Smooth muscle cell (in vitro differentiated cells): ENCODE results near the gene NKX2-8. TPM values are rescaled to one million over a fixed set of nuclear protein-coding genes. Genes with fewer than 3 reads are reported as not detected.

Experiments used
- DNase-seq: peaks from one replicate; lab custom pipeline; 2025; ENCODE audit not compliant: unreplicated experiment; lab: John Stamatoyannopoulos, UW
- H2AFZ ChIP-seq: fragments of 200-600 bp; sonication (generic); 2 replicates; pipeline ENCODE4 v1.6.0; 2016; ENCODE audit warnings: antibody characterized with exemption, low read depth, mild to moderate bottlenecking
- H3F3A ChIP-seq: fragments of 200-600 bp; sonication (generic); 2 replicates; pipeline ENCODE4 v1.6.0; 2017; ENCODE audit warnings: antibody characterized with exemption, low read depth
- H3K27ac ChIP-seq: fragments of 200-600 bp; sonication (generic); 2 replicates; pipeline ENCODE4 v1.5.1; 2016; ENCODE audit warnings: low read depth, mild to moderate bottlenecking
- H3K27me3 ChIP-seq: fragments of 200-600 bp; sonication (generic); 2 replicates; pipeline ENCODE4 v1.6.1; 2016; ENCODE audit warnings: low read depth, mild to moderate bottlenecking
- H3K36me3 ChIP-seq: fragments of 200-600 bp; sonication (generic); 2 replicates; pipeline ENCODE4 v1.5.1; 2016; ENCODE audit warnings: low read depth
- H3K4me1 ChIP-seq: fragments of 200-600 bp; sonication (generic); 2 replicates; pipeline ENCODE4 v1.5.1; 2016; ENCODE audit warnings: low read depth
- H3K4me2 ChIP-seq: fragments of 200-600 bp; sonication (generic); 2 replicates; pipeline ENCODE4 v1.6.0; 2016; ENCODE audit warnings: mild to moderate bottlenecking
- H3K4me3 ChIP-seq: fragments of 200-600 bp; sonication (generic); 2 replicates; pipeline ENCODE4 v1.5.1; 2016; ENCODE audit warnings: mild to moderate bottlenecking
- H3K79me2 ChIP-seq: fragments of 200-600 bp; sonication (generic); 2 replicates; pipeline ENCODE4 v1.6.0; 2016; ENCODE audit warnings: low read depth, mild to moderate bottlenecking
- H3K9ac ChIP-seq: fragments of 200-600 bp; sonication (generic); 2 replicates; pipeline ENCODE4 v1.6.0; 2016; ENCODE audit warnings: low read depth
- H3K9me3 ChIP-seq: fragments of 200-600 bp; sonication (generic); replicated peaks from 2 replicates; pipeline ENCODE4 v1.5.1; 2016; ENCODE audit warnings: low read depth
- H4K20me1 ChIP-seq: fragments of 200-600 bp; sonication (generic); 2 replicates; pipeline ENCODE4 v1.6.0; 2016; ENCODE audit warnings: low read depth
- WGBS: methylation state at CpG from one replicate; pipeline ENCODE4 v1.1.7; 2016; ENCODE audit warnings: low lambda C conversion rate; 5-methylcytosine and 5-hydroxymethylcytosine counted together
- polyA plus RNA-seq: library from polyadenylated mRNA; unstranded; fragments of >200 nt; fragmentation: Nextera tagmentation; extraction: Ambion mirVana; gene quantifications from 2 replicates; pipeline ENCODE4 v1.2.1, GENCODE V29; 2016
- total RNA-seq: library from RNA; depleted of rRNA; stranded (reverse); fragments of >200 nt; gene quantifications from 2 replicates; pipeline ENCODE4 v1.2.3, GENCODE V29; 2014
- TF ChIP-seq, protein P1 (sequence below): fragments of 200-600 bp; sonication (generic); IDR thresholded peaks from 2 replicates; pipeline ENCODE4 v1.5.1; 2017; ENCODE audit warnings: borderline replicate concordance, mild to moderate bottlenecking, antibody characterized with exemption; ENCODE audit not compliant: insufficient read depth, poor library complexity, severe bottlenecking

NKX2-8 gene
- total and polyA plus RNA-seq, 2 experiments from 2014 or later: not detected

DNA sequence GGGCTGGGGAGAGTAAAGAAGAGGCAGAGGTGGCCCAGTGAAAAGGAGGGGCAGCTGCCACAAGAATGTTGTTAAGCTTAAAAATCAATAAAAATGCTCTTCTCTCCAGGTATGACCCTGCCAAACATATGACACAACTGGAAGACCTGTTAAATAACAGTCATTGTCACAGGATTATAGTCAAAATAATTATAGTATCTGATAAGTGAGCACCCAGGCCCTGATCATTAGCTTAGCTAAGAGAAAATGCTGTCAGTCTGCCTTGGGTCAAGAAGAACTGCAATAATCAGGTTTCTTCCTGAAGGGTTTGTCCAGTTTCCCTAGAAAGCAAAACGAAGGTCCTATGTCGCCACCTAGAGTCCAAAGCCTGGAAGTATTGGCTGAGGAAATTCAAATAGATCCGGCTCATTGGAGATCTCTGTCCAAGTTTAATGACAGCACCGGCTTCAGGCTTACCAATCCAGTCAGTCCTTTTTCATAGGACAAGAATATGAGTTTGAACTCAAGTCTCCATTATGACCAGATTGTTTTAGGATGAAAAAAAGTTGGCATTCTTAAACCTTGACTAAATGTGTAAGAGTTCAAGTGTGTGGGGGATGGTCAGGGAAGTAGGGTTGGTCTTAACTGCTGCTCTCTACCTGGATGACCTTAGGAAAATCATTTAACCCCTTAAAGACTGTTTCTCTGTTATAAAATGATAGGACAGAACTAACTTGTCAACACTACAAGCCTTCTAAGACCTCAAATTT is 22.5 kb upstream of the NKX2-8 start:
- Histone ChIP-seq H3K4me1 (peaks cover 5% of the 10 kb centered on the region), H2AFZ (no peak overlapping the region), H3K9me3 (no peaks in the 10 kb centered on the region), H3K4me2 (no peak overlapping the region), H4K20me1 (no peaks in the 10 kb centered on the region), H3K27ac (no peak overlapping the region), H3K79me2 (no peaks in the 10 kb centered on the region), H3K9ac (no peak overlapping the region), H3K4me3 (no peak overlapping the region), H3K36me3 (no peaks in the 10 kb centered on the region), H3K27me3 (peaks cover 14% of the 10 kb centered on the region), H3F3A (no peaks in the 10 kb centered on the region)
- TF ChIP-seq, protein P1, sequence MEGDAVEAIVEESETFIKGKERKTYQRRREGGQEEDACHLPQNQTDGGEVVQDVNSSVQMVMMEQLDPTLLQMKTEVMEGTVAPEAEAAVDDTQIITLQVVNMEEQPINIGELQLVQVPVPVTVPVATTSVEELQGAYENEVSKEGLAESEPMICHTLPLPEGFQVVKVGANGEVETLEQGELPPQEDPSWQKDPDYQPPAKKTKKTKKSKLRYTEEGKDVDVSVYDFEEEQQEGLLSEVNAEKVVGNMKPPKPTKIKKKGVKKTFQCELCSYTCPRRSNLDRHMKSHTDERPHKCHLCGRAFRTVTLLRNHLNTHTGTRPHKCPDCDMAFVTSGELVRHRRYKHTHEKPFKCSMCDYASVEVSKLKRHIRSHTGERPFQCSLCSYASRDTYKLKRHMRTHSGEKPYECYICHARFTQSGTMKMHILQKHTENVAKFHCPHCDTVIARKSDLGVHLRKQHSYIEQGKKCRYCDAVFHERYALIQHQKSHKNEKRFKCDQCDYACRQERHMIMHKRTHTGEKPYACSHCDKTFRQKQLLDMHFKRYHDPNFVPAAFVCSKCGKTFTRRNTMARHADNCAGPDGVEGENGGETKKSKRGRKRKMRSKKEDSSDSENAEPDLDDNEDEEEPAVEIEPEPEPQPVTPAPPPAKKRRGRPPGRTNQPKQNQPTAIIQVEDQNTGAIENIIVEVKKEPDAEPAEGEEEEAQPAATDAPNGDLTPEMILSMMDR: peak; percentile 80
- WGBS: 3% methylated on average over 4 of the region's 4 CpGs
- DNase-seq: no peak

- no peak overlapping the region for H3K9ac ChIP-seq
- no peak for DNase-seq
- H3F3A ChIP-seq: no peaks in the 10 kb centered on the region
- H3K27ac ChIP-seq: no peak overlapping the region
- no peak overlapping the region for H2AFZ ChIP-seq
- 27% methylated on average over 3 of the region's 3 CpGs for WGBS
- H3K27me3 ChIP-seq: peaks cover 46% of the 10 kb centered on the region
- H3K4me3 ChIP-seq: no peak overlapping the region
- no peaks in the 10 kb centered on the region for H3K9me3 ChIP-seq
- H3K36me3 ChIP-seq: no peaks in the 10 kb centered on the region
- no peaks in the 10 kb centered on the region for H4K20me1 ChIP-seq
- H3K4me1 ChIP-seq: peaks cover 5% of the 10 kb centered on the region
- H3K4me2 ChIP-seq: no peak overlapping the region
- TF ChIP-seq, protein P1: no peak
- no peaks in the 10 kb centered on the region for H3K79me2 ChIP-seq
These were observed 18.0 kb upstream of the NKX2-8 start for GRCh38 chr14:36600431-36600830.

GRCh38 chr14:36591482-36591881 is 9.1 kb upstream of the NKX2-8 start:
- Histone ChIP-seq H3K79me2 (no peaks in the 10 kb centered on the region), H4K20me1 (no peaks in the 10 kb centered on the region), H3K9ac (no peak overlapping the region), H3K4me3 (no peak overlapping the region), H3K4me2 (no peak overlapping the region), H3F3A (no peaks in the 10 kb centered on the region), H2AFZ (no peak overlapping the region), H3K27me3 (peaks cover 98% of the 10 kb centered on the region), H3K4me1 (no peaks in the 10 kb centered on the region), H3K9me3 (no peaks in the 10 kb centered on the region), H3K36me3 (no peaks in the 10 kb centered on the region), H3K27ac (no peak overlapping the region)
- TF ChIP-seq, protein P1: no peak
- DNase-seq: no peak

GRCh38 chr14:36588788-36589187 is 6.4 kb upstream of the NKX2-8 start:
- Histone ChIP-seq H3F3A (no peaks in the 10 kb centered on the region), H2AFZ (no peak overlapping the region), H3K36me3 (no peaks in the 10 kb centered on the region), H3K27me3 (peaks cover 99% of the 10 kb centered on the region), H3K9ac (no peak overlapping the region), H3K27ac (no peak overlapping the region), H3K4me1 (no peaks in the 10 kb centered on the region), H3K4me3 (no peak overlapping the region), H3K9me3 (no peaks in the 10 kb centered on the region), H3K79me2 (no peaks in the 10 kb centered on the region), H4K20me1 (no peaks in the 10 kb centered on the region), H3K4me2 (no peak overlapping the region)
- WGBS: 53% methylated on average over 7 of the region's 7 CpGs
- TF ChIP-seq, protein P1: no peak
- DNase-seq: no peak
